Measurements from ENCODE around the gene SLITRK1.

The SLITRK1 gene, protein sequence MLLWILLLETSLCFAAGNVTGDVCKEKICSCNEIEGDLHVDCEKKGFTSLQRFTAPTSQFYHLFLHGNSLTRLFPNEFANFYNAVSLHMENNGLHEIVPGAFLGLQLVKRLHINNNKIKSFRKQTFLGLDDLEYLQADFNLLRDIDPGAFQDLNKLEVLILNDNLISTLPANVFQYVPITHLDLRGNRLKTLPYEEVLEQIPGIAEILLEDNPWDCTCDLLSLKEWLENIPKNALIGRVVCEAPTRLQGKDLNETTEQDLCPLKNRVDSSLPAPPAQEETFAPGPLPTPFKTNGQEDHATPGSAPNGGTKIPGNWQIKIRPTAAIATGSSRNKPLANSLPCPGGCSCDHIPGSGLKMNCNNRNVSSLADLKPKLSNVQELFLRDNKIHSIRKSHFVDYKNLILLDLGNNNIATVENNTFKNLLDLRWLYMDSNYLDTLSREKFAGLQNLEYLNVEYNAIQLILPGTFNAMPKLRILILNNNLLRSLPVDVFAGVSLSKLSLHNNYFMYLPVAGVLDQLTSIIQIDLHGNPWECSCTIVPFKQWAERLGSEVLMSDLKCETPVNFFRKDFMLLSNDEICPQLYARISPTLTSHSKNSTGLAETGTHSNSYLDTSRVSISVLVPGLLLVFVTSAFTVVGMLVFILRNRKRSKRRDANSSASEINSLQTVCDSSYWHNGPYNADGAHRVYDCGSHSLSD

DNA sequence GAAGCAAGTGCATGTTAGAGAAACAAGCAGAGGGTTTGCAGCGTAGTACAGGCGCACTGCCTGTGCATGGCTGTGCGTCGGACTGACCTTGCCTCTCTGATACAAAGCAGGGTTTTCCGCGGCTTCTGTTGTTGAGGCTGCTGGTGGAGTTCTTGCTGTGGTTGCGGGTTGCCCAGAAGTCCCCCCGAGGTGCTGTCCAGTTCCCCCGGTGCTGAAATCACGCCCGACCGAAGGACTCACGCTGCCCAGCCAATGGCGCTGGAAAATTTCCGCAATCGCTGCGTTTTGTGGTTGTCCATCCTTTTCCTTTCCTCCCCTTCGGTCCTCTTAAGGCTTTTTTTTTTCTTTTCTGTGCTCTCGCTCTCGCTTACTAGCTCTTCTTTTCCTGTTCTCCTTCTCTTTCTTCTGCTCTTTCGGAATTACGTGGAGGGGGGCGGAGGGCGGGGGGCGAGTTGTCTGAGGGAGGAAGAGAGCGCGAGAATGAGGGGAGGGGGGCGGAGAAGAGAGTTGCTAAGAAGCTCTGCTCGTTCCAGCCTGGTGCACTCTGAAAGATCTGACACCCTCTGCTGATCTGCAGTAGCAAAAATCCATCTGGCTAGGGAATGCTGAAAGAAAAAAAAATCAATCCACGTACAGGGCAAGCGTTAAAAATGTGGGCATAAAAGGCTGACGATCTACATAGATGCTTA is at the start of gene SLITRK1:
TSS of gene SLITRK1 (minus strand) at position 558 of the 689 bp plus-strand sequence. CDS start 967 bp downstream, outside the sequence.
- DNase-seq: no peak

DNA sequence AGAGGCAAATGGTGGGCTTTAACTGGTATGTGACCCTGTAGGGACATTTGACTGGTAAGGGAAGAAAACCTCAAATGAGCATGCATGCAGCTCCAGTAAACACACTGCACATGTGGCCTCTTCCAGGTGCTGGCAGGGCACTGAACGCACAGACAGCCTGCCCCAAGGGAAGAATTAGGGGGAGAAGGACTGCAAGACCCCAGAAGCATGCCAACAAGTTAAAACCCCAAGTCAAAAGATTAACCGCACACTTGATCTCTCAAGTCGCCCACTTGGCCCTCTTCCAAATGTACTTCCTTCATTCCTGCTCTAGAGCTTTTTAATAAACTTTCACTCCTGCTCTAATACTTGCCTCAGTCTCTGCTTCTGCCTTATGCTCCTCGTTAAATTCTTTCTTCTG is 46.9 kb upstream of the SLITRK1 start:
- DNase-seq: no peak

DNA sequence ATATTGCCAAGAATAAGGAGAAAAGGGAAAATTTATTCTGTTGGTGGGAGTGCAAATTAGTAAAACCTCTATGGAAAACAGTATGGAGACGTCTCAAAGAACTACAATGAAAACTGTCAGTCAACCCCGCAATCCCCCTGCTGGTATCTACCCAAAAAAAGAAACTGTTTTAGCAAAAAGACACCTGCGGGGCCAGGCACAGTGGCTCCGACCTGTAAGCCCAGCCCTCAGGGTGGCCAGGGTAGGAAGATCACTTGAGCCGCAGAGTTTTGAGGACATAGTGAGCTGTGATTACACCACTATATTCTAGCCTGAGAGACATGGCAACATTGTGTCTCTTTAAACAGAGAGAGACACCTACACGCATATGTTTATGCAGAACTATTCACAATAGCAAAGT is 37.5 kb upstream of the SLITRK1 start:
- DNase-seq: no peak

DNA sequence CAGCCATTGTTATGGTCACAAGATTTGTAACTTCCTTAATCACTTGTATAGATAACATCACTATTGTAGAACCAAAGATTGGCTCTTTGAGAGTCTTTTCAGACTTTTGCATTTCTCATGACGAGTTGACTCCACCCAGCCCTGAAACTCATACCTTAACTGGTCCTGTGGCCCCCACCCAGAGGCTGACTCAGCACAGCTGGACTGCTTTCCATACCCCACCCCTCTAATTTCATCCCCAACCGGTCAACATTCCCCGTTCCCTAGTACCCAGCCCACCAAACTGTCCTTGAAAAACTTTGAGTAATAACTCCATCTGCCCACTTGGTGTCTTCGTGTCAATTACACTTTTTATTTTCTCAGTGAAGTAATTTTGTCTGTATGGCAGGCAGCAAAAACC is 32.1 kb upstream of the SLITRK1 start:
- no peak for DNase-seq

DNA sequence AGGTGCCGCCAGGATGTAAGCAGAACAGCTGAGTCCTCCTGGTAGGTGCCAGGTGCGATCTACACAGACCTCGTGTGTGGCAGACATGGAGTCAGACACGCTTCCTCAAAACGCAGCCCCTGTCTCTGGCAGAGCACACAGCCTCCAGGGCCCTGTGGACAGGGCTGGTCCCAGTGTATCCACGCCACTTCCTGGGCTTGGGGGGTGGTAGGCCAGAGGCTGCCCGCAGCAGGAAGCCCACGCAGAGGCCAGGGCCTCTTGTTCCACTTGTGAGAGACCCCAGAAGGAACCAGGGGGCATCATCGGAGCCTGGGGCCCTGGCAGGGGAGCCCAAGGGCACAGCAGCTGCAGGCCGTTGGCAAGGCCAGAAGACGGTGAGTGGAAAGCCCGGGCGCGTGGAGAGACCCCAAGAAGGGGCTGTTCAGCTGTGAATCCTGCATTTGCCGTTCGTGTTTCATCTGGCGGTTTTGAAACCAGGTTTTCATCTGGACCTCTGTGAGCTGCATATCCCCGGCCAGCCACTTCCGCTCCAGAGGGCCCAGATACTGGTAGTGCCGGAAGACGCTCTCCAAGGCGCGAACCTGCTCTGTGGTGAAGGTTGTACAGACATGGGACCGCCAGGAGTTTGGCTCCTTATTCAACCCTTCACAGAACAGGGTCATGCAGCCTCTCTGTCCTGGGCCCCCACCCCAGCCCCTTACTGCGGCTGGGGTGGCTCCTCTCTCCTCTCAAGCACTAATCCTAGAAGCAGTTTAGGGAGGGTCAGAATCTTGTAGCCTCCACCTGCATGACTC is 25.1 kb upstream of the SLITRK1 start:
- DNase-seq: no peak

DNA sequence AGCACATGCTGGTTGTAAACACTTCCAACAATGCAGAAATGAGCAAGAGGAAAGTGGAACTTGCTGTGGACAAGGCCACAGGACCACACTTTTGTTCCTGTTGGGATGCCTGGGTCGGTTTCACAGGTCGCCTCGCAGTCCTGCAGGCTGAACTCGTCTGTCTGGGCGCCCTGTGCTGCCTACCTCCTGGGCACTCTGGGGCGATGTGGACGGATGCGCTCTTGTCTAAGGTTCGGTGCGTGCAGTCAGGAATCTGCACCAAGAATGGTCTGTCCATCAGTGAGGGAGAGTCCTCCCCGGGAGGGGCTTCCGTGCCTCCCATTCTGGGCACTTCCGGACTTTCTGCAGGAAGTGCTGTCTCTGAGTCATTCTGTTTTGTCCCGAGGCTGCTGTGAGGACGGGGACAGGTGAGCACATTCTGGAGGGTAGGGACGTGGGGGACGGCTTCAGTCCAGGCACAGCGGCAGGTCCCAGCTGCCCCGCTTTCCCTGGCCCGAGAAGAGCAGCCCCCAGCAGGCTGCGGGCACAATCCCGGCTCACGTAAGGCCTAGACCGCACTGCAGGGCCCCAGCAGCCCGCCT is 24.1 kb upstream of the SLITRK1 start:
- DNase-seq: no peak

DNA sequence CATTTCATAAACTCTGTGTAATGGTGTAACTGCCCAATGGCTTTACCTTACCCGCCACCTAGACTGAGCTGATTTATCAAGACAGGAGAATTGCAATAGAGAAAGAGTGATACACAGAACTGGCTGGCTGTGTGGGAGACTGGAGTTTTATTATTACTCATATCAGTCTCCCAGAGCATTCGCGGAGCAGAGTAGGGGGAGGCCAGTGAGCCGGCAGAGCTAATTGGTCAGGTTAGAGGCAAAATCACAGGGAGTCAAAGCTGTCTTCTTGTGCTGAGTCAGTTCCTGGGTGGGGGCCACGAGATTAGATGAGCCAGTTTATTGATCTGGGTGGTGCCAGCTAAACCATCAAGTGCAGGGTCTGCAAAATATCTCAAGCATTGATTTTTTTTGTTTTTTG is 23.4 kb upstream of the SLITRK1 start:
- DNase-seq: no peak

DNA sequence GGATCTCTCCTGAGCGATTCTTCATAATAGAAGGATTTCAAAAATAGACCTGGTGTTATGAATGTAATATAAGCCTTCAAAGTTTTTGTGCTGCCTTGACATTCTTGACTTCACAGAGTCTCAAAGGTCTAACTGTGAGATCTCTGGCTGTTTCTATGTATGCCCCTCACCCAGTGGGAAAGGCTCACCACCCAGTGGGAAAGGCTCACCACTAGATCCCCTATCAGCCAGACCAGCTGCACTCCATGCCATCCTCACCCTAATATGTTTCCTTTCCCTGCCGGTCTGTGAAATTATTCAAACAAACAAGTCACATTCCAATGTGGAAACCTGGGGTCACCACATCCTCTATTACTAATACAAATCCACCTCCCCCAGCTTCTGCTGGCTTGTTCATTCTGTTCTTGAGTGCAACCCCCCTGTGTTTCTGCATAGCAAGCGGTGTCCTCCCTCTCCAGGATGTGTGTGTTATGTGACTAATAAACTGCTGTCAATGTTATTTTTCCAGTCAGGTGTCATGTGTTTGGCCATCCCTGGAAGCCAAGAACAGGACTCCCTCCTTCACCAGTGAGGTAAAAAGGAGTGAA is 13.8 kb upstream of the SLITRK1 start:
- DNase-seq: no peak

DNA sequence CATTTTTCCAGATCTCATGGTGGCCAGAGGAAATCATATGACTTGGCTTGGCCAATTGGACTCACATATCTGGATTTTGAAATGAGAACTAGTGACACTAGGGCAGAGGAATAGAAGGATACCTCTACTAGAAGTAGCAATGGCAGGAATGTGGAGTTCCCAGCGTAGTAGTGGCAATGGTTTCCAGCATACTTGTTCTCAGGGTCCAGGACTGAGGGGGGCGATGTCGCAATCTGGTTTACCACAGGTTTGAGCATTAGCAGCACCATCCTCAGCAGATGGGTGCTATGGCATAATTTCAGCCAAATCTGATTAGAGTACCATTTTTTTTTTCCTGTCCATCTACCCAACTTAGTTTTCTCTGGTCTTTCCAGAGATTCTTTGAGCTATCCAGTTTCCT is 8.1 kb upstream of the SLITRK1 start:
- DNase-seq: no peak

DNA sequence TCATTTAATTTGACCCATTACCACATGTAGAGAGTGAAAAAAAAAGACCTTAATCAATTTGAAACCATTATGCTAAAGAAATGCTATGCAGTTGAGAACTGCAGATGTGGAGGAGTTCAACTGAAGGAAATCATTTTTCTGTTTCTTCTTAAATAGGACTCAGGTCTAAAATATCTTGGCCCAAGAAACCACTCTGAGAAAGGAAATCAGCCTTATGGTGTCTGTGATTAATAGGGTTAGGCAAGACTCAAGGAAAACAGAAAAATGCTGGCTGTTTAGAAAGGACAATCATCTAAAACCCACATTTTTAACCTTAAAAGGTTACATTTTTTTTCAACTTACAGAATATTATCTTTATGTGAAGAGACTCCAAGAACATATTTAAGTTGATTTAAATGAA is 1.9 kb upstream of the SLITRK1 start:
- DNase-seq: no peak

DNA sequence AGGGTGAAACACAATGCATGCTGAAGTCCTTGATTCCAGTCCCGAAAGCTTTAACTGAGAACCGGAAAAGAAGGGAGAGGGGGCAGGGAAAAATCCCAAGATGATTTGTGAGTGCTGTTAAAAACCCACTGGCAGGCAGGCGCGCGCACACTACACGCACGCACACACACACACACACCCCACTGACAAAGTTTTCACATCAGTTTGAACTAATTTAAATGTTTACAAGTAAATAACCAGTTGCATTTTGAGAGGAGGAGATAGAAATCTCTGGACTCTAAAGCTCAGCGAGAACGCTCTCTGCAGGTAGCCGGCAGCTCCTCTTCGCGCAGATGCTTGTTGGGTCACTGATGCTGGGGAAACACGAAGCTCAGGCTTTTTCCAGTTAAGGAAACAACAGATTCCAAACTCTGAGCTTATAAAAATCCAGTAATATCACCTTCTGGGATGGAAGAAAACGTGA is 818 bp upstream of the SLITRK1 start:
- no peak for DNase-seq

DNA sequence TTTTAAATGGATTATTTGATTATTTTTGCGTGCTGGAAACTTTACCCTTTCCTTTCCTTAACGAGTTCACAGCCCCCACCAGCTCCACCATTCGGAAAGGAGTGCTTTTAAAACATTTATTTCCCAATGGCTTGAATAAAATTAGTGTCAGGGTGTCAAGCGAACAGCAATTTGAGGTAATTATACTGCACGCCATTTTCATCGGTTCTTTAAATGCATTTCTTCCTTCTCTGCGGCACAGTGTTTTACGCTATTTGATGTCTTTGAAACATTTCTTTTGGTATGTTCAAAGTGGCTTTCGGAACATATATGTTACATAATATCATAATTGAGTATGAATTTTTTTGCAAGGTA is 309 bp upstream of the SLITRK1 start:
- DNase-seq: no peak

DNA sequence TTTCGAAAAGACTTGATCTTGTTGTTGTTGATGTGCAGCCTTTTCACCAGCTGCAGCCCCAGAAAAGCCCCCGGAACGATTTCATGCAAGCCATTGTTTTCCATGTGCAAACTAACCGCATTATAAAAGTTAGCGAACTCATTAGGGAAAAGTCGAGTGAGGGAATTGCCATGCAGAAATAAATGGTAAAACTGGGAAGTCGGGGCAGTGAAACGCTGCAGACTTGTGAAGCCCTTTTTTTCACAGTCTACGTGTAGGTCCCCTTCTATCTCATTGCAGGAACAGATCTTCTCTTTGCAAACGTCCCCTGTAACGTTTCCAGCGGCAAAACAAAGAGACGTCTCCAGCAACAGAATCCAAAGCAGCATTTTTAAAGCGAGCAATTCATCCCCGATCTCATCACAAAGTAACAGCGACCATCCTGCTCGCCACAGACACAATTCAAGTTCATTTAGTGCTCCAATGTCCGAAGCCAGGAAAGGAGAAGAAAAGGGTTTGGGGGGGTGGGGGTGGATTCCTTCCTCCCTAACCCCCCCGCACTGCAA is 1.1 kb downstream of the SLITRK1 start:
- DNase-seq: no peak

DNA sequence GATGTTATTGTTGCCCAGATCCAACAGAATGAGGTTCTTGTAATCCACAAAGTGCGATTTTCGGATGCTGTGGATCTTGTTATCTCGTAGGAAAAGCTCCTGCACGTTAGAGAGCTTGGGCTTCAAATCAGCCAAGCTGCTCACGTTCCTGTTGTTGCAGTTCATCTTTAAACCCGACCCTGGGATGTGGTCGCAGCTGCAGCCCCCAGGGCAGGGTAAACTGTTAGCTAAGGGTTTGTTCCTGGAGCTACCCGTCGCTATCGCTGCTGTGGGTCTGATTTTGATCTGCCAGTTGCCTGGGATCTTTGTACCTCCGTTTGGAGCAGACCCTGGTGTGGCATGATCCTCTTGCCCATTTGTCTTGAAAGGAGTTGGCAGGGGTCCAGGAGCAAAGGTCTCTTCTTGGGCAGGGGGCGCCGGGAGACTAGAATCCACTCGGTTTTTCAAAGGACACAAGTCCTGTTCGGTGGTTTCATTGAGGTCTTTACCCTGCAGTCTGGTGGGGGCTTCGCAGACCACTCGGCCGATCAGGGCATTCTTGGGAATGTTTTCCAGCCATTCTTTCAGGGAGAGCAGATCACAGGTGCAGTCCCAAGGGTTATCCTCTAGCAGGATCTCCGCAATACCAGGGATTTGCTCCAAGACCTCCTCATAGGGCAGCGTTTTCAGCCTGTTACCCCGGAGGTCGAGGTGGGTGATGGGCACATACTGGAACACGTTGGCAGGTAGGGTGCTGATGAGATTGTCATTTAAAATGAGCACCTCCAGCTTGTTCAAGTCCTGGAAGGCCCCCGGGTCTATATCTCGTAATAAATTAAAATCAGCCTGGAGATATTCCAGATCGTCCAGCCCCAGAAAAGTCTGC is 1.8 kb downstream of the SLITRK1 start:
- no peak for DNase-seq

DNA sequence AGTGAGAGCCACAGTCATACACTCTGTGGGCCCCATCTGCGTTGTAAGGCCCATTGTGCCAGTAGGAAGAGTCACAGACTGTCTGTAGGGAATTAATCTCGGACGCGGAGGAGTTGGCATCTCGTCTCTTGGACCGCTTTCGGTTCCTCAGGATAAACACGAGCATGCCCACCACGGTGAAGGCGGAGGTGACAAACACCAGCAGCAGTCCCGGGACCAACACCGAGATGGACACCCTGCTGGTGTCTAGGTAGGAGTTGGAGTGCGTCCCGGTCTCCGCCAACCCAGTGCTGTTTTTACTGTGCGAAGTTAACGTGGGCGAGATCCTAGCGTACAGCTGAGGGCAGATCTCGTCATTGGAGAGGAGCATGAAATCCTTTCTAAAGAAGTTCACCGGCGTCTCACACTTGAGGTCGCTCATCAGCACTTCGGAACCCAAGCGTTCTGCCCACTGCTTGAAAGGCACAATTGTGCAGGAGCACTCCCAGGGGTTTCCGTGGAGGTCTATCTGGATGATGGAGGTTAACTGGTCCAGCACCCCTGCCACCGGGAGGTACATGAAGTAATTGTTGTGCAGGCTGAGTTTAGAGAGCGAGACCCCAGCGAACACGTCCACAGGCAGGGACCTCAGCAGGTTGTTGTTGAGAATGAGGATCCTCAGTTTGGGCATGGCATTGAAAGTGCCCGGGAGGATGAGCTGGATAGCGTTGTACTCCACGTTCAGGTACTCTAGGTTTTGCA is 2.7 kb downstream of the SLITRK1 start:
- no peak for DNase-seq

DNA sequence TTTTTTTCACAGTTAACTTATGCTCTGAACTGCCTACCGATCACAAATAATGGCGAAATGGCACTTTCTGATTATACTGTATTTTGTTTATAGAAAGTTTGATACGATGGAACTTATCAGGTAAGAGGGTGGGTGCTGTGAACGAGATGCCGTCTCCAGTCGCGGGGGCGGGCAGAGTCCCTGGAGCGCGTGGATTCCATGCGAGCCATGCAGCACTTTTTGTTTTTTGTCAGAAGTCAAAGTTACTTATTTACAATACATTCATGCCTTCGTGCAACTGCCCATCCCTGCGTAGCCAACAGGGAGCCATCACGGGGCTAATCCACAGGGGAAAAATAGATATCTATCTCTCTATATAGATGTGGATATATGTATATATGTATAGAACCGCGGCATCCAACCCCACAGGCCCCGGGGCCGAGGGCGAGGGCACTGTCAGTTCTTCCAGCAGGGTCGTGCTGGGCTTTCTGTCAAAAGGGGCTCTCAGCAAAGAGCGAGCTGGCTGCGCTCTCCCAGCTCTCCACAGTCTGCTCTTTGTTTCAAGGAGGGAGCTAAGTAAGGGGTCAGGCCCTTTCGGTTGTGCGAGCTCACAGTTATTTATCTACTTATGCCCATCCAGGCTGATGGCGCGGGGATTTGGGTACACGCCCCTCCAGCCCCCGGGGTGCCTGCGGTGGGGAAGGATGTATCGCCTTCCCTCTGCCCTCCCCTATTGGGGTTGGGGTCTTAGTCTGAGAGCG is 3.4 kb downstream of the SLITRK1 start:
- no peak for DNase-seq

DNA sequence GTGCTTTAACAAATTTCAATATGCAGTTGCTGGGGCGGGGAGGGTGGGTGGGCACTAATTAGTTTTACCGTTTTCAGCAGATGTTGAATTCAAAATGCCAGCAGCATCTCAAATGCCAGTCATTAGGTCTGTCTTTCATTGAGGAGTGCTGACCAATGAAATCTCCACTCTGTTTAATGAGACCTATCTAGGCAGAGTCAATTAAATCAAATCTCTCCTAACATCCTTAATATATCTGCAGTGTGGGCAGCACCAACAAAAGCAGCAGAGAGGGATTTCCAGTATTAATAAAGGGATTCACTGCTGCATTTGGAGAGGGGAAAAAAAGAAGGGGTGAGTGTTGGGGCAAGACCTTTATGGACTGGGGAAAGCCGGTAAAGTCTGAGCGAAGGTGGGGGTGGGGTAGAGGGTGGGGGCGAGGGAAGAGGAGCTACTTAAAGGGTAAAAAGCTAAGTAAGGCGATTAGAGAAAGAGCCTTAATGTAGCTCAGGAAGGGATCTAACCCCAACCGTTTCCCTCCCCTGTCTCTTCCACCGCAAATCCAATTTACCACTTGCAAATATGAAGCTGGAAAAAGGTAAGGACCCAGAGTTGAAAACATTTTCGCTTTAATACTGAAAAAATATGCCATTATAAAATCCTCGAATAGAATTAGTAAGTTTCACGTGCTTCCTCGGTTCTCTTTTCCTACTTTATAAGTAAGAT is 4.5 kb downstream of the SLITRK1 start:
- DNase-seq: no peak

DNA sequence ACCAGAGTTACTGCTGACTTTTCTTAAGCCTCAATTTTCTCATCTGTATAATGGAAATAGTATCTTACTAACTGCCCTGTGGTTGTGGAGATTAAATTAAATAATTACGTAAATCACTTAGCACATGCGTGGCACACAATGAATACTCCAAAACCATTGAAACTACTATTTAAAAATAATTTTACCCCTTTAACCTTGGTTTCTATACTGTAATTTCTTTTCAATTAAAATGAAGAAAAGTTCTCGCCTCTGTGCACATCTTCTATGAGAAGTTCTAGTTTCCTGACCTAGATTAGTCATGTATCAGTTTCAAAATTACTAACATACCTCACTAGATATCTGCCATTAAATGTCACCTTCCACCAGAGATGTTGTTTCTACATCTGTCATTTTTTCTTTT is 5.7 kb downstream of the SLITRK1 start:
- no peak for DNase-seq

DNA sequence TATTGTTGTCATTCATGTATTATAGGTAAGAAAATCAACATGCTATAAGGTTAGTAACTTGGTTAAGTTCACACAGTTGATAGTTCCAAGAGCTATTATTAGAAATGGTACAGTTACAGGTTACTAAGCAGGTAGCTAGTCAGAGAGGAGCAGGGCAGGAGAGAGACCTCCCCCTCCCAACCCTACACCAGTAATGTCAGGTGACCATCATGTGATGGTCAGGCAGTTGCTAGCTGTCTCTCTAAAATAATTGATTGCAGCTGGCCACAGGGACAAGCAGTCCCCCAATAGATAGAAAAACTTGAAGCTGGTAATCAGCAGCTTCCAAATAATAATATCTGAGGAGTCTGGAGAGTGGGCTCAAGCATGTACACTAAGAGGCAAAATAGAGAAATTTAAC is 14.6 kb downstream of the SLITRK1 start:
- DNase-seq: no peak

Data from NCI-H1048 (cell line).